ENCODE measurements around the gene CXCL12.

DNA sequence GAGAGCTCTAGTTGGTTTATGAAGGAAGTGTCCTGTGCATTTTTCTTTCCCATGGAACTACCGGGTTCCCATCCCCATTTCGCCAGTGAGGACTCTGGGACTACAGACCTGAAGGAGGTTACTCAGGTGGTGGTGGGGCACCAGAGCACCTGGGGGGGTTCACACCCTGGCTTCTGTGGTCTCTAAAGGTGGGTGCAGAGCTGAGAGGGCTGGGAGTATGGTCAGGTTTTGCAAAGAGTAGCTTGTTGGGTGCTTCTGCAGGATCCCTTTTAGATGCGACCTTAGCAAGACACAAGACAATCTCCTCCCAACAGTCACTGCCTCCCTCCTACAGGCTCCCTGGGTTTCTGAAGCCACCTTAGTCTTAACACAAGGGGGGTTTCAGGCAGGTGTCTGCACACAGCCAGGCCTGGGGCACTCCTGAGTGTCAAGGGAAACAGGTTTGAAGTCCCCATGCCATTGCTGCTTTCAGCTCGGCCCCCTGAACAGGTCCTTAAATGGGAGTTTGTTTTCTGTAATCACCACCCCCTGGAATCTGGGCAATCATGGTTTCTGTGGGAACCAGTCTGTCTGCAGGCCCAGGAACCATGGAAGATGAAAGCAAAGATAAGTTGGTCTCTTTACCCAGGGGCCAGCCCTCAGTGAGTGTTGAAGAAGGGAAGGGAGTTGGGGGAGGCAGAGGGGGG lies 9.9 kb upstream of the CXCL12 start:
- TF ChIP-seq, protein P1, sequence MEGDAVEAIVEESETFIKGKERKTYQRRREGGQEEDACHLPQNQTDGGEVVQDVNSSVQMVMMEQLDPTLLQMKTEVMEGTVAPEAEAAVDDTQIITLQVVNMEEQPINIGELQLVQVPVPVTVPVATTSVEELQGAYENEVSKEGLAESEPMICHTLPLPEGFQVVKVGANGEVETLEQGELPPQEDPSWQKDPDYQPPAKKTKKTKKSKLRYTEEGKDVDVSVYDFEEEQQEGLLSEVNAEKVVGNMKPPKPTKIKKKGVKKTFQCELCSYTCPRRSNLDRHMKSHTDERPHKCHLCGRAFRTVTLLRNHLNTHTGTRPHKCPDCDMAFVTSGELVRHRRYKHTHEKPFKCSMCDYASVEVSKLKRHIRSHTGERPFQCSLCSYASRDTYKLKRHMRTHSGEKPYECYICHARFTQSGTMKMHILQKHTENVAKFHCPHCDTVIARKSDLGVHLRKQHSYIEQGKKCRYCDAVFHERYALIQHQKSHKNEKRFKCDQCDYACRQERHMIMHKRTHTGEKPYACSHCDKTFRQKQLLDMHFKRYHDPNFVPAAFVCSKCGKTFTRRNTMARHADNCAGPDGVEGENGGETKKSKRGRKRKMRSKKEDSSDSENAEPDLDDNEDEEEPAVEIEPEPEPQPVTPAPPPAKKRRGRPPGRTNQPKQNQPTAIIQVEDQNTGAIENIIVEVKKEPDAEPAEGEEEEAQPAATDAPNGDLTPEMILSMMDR (IDR thresholded peaks at IDR 0.05; ENCODE audit: low read depth, low read length, missing input control) = no peak
- no peak for TF ChIP-seq RAD21 (IDR thresholded peaks at IDR 0.05)
- TF ChIP-seq SP1 (IDR thresholded peaks at IDR 0.05) = no peak
- no peak for TF ChIP-seq FOXA1 (IDR thresholded peaks at IDR 0.05)
- TF ChIP-seq, protein P2, sequence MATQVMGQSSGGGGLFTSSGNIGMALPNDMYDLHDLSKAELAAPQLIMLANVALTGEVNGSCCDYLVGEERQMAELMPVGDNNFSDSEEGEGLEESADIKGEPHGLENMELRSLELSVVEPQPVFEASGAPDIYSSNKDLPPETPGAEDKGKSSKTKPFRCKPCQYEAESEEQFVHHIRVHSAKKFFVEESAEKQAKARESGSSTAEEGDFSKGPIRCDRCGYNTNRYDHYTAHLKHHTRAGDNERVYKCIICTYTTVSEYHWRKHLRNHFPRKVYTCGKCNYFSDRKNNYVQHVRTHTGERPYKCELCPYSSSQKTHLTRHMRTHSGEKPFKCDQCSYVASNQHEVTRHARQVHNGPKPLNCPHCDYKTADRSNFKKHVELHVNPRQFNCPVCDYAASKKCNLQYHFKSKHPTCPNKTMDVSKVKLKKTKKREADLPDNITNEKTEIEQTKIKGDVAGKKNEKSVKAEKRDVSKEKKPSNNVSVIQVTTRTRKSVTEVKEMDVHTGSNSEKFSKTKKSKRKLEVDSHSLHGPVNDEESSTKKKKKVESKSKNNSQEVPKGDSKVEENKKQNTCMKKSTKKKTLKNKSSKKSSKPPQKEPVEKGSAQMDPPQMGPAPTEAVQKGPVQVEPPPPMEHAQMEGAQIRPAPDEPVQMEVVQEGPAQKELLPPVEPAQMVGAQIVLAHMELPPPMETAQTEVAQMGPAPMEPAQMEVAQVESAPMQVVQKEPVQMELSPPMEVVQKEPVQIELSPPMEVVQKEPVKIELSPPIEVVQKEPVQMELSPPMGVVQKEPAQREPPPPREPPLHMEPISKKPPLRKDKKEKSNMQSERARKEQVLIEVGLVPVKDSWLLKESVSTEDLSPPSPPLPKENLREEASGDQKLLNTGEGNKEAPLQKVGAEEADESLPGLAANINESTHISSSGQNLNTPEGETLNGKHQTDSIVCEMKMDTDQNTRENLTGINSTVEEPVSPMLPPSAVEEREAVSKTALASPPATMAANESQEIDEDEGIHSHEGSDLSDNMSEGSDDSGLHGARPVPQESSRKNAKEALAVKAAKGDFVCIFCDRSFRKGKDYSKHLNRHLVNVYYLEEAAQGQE (IDR thresholded peaks at IDR 0.05) = no peak
- no peak for TF ChIP-seq YY1 (IDR thresholded peaks at IDR 0.05)
- no peak for TF ChIP-seq TAF1 (conservative IDR thresholded peaks at IDR 0.05)
